NCI-H1417 treated with DMSO at 0.1 percent for 48 hours (cell line): ENCODE data around the gene KDELR3.

Source experiments
- DNase-seq: peaks from one replicate; lab custom pipeline; 2025; lab: John Stamatoyannopoulos, UW

Gene KDELR3

DNA sequence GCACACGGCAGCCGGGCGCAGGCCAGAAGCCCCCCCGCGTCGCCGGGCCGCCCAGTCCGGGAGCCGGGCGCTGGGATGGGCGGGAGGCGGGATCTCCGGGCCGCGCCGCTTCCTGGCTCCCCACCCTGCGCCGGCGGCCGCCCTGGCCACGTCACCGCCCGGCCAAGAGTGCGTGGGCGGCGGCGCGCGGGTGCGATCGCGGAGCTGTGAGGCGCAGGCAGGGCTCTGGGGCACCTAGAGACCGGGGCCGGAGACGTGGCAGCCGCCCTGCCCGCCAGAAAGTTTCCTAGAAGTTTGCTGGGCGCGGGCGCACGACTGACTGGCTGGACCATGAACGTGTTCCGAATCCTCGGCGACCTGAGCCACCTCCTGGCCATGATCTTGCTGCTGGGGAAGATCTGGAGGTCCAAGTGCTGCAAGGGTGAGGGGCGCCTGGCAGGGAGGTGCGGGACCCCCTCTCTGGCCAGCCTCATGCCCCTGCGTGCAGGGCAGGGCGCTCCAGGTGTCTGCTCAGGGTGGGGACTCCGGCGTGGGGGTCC is at the start of gene KDELR3:
TSS of gene KDELR3 (plus strand) at position 193 of the 539 bp plus-strand sequence. CDS start at position 331, 138 bp downstream.
- no peak for DNase-seq

DNA sequence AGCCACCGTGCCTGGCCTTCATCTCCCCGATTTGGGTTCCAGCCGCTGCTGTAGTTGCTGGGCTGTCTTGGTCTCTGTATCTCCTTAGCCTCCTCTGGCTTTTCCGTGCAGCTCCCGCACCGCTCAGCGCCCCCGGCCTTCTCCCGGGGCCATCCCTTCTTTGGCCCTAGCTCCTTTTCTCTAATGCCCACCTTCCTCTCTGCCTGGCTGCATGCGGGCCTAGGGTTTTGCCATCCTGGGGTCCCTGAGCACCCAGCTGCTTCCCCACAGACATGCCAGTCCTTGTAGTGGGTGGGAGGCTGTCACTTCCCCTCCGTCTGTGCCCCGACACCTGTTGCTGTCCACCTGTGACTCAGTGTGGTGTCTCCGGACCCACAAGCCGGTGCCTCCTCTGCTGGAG is 49.3 kb upstream of the KDELR3 start:
- DNase-seq = no peak

DNA sequence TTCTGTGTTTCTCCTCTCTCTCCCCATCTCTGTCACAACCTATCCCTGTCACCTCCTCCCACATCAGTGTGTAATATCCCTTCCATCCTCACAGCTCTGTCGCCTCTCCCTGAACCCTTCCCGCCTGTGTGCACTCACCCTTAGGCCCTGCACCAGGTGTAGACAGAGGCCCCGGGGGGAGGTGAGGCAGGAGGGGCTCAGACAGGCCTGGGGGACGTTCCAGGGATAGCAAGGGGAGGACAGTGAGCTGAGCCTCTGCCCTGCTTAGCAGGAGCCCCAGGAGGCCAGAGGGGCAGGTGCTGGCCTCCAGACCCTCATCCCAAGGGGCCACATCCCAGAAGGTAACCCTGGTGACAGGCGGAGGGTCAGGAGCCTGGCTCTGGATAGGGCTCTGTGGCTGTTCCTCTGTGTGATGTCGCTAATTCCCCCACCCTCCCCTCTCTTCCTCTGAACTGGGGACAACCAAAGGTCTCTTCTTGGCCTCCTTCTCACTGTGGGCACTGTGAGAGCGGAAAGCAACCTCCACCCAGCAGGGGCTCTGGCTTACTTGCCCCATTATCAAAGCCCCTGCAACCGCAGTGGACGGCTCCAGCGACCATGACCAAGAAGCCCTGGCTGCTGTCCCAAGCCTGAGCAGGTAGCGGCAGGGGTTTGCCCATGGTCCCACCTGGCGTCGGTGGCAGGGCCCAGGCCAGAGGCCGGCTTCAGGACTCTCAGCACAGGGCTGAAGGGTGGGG is 48.6 kb upstream of the KDELR3 start:
- DNase-seq = no peak

DNA sequence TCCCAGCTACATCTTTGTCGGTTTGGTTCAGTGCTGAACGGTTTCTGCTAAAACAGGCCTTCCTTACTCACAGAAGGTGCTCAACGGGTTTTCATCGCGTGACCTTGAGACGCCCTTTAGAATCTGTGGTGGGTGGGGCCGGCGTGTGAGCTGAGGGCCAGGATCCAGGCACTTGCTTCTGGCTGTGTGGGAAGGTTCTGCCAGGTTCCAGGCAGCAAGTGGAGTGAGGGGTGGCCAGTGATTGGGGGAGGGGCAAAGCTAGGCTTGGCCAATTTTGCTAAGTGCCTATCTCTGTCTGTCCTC is 48.1 kb upstream of the KDELR3 start:
- DNase-seq = no peak

DNA sequence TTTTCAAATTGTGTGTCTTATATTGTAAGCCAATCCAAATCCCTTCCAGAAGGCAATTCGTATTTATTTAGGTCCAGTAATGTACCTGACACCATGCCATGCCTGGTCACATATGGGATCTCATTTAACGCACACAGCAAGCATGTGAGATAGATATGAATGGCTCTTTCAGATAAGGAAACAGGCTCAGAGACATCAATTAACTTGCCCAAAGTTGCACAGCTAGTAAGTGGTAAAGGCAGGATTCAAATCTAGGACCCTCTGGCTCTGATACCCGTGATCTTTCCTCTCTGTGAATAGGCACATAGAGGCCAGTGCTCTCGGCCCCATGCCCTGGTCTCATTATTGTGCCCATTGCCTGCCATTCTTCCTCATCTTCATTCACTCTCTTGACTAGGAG is 47.2 kb upstream of the KDELR3 start:
- no peak for DNase-seq

DNA sequence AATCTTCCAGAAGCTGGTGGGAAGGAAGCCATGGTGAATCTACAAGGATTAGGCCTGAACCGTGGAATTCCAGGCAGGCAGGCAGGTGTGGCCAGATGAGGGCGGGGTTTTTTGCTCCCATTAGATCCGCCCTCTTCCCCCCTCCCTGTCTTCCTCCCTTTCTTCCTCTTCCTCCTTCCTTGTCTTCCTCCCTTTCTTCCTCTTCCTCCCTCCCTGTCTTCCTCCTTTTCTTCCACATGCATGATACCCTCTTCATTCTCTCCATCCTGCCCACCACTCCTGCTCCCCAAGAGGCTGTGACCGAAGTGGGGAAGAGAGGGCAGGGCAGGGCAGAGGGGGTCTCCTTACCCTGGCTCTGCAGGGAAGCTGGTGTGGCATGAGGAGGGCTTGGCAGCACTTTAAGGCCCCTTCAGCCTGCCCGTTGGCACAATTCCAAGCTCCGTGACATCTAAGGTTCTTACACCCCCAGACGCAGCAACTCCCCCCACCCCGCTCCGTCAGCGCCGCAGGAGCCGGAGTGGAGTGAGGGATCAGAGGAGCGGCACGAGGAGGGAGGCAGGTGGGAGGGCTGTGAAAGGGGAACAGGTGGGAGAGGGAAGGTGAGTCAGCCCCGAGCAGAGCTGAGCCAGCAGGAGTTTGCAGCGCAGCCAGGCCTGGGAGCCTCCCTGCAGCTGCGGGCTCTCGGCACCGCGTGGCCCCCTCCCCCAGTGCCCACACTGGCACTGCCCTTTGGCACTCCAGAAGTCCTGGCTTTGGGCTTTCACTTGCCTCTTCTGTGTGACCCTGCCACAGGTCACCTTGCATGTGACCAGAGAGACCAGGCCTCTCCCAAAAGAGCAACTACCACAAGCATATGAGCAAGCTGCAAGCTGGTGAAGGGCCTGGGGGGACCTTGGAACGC is 45.0 kb upstream of the KDELR3 start:
- DNase-seq = no peak

DNA sequence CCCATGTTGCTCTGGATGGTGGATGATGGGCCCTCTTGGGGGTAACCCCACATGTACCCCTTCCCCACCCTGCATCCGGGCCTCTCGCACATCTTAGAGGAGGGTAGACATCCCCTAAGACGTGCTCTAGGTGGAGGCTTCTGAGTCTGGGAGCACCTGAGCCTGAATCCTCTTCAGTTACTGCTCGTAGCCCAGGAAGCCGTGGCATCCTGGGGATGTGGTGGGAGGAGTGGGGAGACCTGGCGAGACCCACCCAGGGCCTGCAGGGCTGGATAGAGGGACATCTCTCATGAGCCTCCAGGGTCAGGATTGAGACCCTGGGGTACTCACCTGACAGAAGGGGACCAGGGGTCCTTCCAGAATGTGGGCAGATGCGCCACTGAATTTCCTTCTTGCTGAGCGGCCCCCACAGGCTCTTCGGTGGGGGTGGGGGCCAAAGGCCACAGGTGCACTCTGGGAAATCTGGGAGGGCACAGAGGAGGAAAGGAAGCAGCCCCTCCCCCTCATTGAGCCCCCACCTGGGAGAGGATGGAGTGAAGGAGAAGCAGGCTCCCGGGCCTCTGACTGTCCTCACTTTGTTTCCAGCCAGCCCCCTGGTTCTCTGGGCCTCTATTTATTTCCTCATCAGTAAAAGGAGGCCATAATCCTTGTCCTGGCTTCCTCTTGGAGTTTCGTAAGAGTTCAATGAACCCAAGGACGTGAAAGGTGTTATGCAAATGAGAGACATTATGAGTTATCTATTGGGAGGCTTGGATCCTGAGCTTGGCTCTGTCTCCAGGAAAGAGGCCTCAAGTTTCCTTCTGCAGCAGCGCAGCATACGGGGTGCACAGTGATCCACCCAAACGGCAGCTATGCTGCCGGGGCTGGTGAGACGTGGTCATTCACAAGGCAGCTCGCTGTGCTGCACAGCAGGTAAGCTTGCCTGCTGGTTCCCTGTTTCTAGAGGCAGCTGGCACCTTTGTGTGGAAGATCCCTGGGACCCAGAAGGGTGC is 44.1 kb upstream of the KDELR3 start:
- no peak for DNase-seq

DNA sequence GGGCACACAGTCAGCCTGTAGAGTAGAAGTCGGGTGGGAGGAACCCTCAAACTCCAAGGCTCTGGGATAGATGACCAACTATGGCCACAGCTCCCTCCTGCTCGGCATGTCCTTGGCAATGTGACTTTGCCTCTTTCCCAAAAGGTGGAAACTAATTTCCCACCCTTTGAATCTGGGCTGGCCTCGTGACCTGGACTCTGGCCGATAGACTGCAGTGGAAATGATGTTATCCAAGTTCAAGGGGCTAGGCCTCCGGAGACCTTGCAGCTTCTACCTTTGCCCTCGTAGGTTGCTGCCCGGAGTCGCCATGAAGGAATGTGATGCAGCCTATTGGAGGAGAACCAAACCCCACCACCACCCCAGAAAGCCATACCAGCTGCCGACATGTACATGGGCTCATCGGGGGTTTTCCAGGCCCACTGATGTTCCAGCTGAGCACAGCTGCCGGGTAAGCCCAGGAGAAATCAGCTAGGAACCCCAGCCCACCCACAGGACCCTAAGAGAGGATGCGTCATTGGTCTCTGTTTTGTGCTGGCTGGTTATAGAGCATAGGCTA is 43.3 kb upstream of the KDELR3 start:
- DNase-seq = no peak

DNA sequence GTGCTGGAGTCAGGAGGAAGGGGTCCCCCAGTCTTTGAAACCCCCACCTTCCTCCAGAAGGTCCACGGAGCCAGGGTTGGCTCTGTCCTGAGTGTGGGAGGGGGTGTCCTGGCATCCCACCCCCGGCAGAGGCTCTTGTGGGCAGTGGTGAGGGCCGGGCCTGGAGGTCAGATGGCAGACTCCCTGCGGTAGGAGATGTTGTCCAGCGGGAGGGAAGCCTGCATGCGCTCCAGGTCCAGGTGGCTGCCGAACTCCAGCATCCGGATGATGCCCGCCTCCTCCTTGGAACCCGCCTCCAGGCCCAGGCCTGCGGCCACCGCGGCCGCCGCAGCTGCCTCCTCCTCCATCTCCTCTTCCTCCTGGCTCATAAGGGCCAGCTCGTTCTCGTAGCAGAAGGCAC is 41.3 kb upstream of the KDELR3 start:
- no peak for DNase-seq

DNA sequence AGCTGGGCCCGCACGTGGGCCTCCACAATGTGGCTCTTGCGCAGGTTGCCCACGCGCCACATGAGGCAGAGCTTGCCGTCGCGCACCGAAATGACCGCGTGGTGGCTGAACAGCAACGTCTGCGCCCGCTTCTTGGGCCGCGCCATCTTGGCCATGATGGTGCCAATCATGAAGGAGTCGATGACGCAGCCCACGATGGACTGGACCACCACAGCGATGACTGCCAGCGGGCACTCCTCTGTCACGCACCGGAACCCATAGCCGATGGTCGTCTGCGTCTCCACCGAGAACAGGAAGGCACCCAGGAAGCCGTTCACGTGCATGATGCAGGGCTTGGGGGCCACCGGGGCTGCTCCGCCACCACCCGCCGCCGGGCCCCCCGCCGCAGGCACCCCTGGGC is 40.4 kb upstream of the KDELR3 start:
- DNase-seq = no peak

DNA sequence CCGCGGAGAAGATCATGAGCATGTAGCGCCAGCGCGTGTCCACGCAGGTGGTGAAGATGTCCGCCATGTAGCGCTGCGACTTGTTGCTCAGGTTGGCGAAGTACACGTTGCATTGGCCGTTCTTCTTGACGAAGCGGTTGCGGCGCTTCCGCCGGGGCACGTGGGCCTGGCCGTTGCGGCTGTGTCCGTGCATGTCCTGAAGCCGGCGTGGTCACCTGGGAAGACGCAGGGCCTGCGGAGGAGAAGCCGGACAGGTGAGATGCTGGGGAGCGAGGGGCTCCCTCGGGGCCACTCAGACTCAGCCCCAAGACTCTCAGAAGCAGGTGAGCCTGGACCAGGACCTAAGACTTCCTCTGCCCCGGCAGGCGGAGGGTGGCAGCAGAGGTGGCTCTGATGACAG is 40.0 kb upstream of the KDELR3 start:
- no peak for DNase-seq

DNA sequence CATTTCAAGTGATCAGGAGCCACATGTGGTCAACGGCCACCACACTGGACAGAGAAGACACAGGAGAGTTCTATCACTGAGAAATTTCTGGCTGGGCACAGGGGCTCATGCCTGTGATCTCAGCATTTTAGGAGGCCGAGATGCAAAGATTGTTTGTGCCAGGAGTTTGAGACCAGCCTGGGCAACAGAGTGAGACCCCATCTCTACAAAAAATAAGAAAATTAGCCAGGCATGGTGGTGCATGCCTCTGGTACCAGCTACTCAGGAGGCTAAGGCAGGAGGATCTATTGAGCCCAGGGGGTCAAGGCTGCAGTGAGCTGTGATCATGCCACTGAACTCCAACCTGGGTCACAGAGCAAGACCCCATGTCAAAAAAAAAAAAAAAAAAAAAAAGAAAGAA is 39.2 kb upstream of the KDELR3 start:
- no peak for DNase-seq

DNA sequence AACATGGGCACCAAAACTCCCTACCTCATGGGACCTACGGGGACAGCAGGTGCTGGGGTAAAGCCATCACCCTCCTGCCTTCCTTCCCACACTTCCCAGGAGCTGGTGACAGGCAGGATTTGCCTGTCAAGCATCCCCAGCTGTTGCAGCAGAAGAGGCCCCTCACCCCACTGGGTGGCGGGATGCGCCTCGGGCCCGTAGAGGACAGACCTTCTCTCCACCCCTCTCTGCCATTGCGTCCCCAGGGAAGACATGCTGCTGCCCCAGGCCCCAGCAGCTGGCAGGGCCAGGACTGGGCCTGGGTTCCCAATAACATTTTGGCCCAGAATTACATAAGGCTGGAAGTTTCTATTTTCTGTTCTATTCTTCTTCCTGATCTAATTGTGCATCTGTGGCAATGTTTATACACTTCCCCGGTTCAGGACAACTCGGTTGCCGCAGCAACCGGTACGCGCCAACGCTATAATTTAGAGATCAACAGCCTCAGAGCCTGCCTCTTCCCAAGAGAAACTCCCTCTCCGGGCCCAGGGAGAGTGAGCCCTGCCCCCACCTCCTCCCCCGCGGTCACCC is 38.3 kb upstream of the KDELR3 start:
- no peak for DNase-seq

DNA sequence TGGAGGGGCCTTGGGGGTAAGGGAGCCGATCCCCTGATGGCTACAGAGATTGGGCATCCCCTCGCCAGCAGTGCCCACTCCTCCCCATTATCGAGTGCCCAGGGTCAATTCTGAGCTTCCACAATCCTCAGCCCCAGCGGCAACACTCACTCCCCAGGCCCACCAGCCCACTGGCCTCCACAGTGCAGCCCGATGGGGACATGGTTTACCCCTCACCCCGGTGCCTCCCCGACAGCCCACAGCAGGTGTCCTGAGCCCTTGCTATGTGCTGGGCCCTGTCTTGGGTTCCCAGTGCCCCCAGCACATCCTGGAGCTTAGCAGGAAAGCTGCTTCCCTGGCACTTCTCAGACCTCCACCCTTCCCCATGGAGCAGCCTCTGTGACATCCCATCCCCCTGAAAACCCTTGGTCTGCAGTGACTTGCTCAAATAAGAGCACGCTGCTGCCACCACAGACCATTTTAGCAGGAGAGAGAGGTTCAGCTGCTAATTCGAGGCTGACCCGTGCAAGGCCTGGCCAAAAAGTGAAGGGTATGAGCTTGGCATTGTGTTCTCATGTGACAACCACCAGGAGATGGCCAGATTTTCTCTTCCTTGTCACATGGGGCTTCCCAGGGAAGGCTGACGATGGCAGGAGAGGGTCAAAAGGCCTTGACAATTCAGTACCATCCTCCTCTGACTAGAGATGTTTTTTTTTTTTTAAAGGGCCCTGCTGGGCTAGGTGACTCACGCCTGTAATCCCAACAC is 36.5 kb upstream of the KDELR3 start:
- no peak for DNase-seq

DNA sequence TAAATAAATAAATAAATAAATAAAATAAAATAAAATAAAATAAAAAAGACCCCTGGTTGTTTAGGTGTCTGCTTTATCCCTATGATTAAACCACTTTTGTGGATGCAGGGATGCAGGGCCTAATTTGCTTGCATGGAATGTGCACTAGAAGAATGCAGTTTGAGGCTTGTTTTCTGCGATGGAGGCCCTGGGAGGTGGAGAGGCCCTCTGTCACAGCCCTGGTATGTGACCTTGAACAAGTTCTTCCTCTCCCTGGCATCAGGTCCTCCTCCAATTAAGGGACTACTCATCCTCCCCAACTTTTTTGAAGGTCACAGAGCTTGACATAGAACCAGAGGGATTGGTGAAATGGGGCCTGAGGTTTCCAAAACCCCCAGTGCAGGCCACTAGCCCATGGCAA is 35.6 kb upstream of the KDELR3 start:
- no peak for DNase-seq

DNA sequence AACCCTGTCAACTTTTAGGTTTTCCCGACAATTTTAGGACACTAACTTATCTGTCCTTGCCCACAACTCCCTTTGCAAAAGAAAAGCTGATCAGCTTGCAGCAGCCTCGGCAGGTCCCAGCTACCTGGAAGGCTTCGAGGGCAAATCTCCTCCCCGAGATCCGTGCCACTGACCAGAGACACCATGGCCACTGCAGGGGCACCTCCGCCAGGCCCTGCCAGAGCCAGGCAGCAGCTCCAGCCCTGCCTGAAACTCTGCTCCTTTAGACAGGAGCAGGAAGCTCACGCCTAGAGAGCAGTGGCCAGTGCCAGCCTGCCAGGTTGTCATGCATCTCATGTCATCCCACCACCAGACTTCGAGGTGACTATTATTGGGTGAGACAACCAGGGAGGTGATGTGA is 34.0 kb upstream of the KDELR3 start:
- DNase-seq = no peak

DNA sequence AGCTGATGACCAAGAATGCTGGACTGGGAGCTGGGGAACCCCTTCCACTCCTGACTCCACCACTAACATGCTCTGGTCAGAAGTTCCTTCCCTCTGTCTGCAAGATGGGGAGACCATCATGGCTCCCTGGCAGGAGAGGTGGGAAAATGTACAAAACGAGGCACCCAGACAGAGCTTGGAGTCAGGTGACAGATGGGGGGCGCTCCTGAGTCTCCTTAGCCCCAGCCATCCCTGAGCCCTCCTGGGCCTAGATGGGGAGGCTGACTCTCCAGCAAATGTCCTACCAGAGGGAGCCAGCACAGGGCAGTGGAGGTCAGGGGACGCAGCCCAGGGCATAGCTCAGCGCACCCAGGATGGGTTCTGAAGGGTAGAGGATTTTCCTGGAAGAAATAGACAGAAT is 32.9 kb upstream of the KDELR3 start:
- DNase-seq = no peak

DNA sequence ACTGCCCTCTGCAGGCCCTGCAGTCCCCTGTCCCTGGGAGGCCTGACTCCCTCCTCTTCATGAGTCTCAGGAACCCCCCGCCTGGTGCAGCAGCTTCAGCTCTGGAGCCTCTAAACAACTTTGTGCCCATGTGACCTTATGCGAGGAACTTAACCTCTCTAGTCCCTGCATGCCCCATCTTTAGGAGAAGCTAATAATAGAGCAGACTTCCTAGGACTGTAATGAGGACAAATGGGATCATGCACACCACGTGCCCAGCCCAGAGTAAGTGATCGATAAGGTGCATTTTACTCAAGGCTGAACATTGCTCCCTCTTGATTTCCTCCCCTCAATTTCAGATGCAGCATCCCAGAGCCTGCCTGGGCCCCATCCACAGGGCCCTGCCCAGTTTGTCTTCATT is 31.9 kb upstream of the KDELR3 start:
- no peak for DNase-seq

DNA sequence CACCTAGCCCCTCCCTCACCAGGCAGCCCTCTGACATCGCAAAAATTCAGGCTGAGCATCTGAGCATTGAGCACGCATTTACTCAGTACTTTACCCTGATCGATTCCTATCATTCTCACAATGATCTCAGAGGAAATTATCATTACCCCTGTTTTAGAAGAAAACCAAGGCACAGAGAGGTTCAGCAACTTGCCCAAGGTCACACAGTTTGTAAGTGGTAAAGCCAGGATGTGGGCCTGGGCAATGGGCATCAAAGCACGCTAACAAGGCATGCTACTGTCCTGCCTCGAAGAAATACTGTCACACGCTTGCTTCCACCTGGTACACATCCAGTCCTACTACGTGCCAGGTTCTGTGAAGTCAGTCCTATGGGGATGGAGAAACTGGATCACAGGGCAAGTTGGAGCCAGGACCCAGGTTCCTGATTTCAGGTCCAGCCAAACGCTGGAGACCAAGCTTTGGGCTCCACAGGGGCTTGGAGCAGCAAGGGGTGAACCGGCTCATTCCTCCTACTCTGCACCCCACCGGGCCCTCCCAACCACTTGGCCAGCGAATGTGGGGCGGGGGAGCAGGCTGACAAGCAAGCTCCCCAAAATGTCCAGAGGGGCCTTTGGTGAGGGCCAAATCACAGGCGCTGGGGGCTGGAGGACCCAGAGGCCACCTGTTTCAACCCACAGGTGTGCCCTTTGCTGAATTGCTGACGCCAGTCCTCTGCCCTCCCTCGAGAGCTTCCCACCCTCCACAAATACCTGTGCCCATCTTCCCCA is 31.1 kb upstream of the KDELR3 start:
- DNase-seq = no peak

DNA sequence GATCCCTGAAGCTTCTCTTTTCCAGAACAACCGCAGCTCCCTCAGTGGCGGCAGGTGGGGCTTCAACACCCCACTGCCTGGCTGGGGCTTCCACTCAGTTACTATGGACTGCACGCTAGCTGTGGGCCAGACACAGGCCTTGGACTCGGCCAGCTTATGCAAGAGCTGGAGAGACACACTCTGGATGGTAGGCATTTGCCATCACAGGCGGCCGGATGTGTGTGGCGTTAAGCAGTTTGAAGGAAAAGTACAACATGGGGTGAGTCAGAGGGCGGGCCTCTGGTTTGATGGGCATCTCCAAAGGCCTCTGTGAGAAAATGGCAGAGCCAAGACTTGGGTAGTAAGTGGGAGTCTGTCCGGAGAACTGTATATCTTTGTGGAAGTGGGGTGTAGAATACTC is 30.5 kb upstream of the KDELR3 start:
- DNase-seq = no peak
